ENCODE measurements around the gene NBAS.

NBAS gene

GRCh38 chr2:15591692-15592463 is 30.7 kb upstream of the NBAS start, which contains the start of gene DDX1:
TSS of gene DDX1 (plus strand) at chr2:15591868. CDS start at chr2:15591934, 66 bp downstream.
- peak; percentile 81 for DNase-seq (ENCODE audit: insufficient read length, low spot score)
- peak; percentile 73 for FAIRE-seq

GRCh38 chr2:15591373-15591691 is 30.2 kb upstream of the NBAS start:
- FAIRE-seq, result no peak
- no peak for DNase-seq (ENCODE audit: insufficient read length, low spot score)

- FAIRE-seq, result no peak
- no peak for DNase-seq (ENCODE audit: insufficient read length, low spot score)
Measured at GRCh38 chr2:15588329-15588919, 27.3 kb upstream of the NBAS start.

GRCh38 chr2:15584767-15585469 is 23.8 kb upstream of the NBAS start:
- FAIRE-seq (no peak), DNase-seq (ENCODE audit: insufficient read length, low spot score) (no peak)

- no peak for DNase-seq (ENCODE audit: insufficient read length, low spot score)
- no peak for FAIRE-seq
Measured at GRCh38 chr2:15584316-15584715, 23.2 kb upstream of the NBAS start.

- FAIRE-seq (no peak), DNase-seq (ENCODE audit: insufficient read length, low spot score) (no peak)
Measured at GRCh38 chr2:15583826-15584225, 22.7 kb upstream of the NBAS start.

- FAIRE-seq (no peak), DNase-seq (ENCODE audit: insufficient read length, low spot score) (no peak)
Measured at GRCh38 chr2:15582710-15583357, 21.7 kb upstream of the NBAS start.

- DNase-seq (ENCODE audit: insufficient read length, low spot score), result no peak
- FAIRE-seq, result no peak
Measured at GRCh38 chr2:15580451-15580850, 19.3 kb upstream of the NBAS start.

GRCh38 chr2:15579641-15580040 is 18.5 kb upstream of the NBAS start:
- DNase-seq (ENCODE audit: insufficient read length, low spot score) (no peak), FAIRE-seq (no peak)

GRCh38 chr2:15577071-15577735 is 16.1 kb upstream of the NBAS start:
- FAIRE-seq (peak; percentile 18), DNase-seq (ENCODE audit: insufficient read length, low spot score) (peak; percentile 44)

GRCh38 chr2:15571729-15572128 is 10.6 kb upstream of the NBAS start:
- DNase-seq (ENCODE audit: insufficient read length, low spot score), result no peak
- no peak for FAIRE-seq

- DNase-seq (ENCODE audit: insufficient read length, low spot score) (no peak), FAIRE-seq (no peak)
Measured at GRCh38 chr2:15570104-15570503, 9.0 kb upstream of the NBAS start.

- DNase-seq (ENCODE audit: insufficient read length, low spot score), result no peak
- FAIRE-seq, result no peak
Measured at GRCh38 chr2:15568874-15569273, 7.7 kb upstream of the NBAS start.

- no peak for FAIRE-seq
- DNase-seq (ENCODE audit: insufficient read length, low spot score), result no peak
Measured at GRCh38 chr2:15566912-15567311, 5.8 kb upstream of the NBAS start.

GRCh38 chr2:15565994-15566671 is 5.0 kb upstream of the NBAS start:
- FAIRE-seq (no peak), DNase-seq (ENCODE audit: insufficient read length, low spot score) (no peak)

- no peak for FAIRE-seq
- no peak for DNase-seq (ENCODE audit: insufficient read length, low spot score)
Measured at GRCh38 chr2:15565392-15565791, 4.3 kb upstream of the NBAS start.

GRCh38 chr2:15563227-15564100 is 2.3 kb upstream of the NBAS start:
- FAIRE-seq (no peak), DNase-seq (ENCODE audit: insufficient read length, low spot score) (no peak)

- no peak for DNase-seq (ENCODE audit: insufficient read length, low spot score)
Measured at GRCh38 chr2:15562354-15563031, 1.4 kb upstream of the NBAS start.

More at GRCh38 chr2:15562354-15563031, 1.4 kb upstream of the NBAS start:
- no peak for FAIRE-seq
